GM13977 (cell line): ENCODE measurements around the gene HTR4.

Experiments used
- DNase-seq: peaks from one replicate; pipeline ENCODE4 v3.0.0; 2012; ENCODE audit warnings: low spot score
- in situ Hi-C: fragments of 300-500 bp; cut with MboI; formaldehyde crosslinking; loops from one replicate; pipeline ENCODE4 v1.12.0; 2022; ENCODE audit warnings: low sequenced_read_pairs, low pct_unique_long_range_greater_than_20kb, mixed read lengths, inconsistent platforms; ENCODE audit not compliant: unreplicated experiment
- TF ChIP-seq, protein P1 (sequence below): IDR thresholded peaks from 2 replicates; pipeline ENCODE4 v1.5.1; 2012; ENCODE audit warnings: mild to moderate bottlenecking, control low read depth; ENCODE audit not compliant: insufficient read depth; ENCODE audit errors: extremely low read depth, missing control alignments

HTR4 gene

DNA sequence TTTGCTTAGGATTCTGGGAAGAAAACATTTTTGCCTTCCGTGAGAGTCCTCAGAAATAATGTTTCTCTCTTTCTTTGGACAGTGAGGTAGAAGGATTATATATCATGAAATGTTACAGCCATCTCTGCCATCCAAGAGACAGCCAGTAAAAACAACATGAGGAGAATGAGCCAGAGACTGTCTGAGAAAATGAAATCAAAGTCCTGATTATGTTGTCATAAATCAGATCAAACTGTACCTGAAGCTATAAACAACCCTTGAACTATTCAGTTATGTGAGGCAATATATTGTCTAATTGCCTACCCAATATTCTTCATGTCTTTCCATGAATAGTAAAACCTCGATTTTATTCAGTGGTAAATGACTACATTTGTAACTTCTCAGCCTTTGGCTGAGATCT is 9.2 kb upstream of the HTR4 start:
- in situ Hi-C loops: no loop called here
- DNase-seq: no peak
- TF ChIP-seq, protein P1, sequence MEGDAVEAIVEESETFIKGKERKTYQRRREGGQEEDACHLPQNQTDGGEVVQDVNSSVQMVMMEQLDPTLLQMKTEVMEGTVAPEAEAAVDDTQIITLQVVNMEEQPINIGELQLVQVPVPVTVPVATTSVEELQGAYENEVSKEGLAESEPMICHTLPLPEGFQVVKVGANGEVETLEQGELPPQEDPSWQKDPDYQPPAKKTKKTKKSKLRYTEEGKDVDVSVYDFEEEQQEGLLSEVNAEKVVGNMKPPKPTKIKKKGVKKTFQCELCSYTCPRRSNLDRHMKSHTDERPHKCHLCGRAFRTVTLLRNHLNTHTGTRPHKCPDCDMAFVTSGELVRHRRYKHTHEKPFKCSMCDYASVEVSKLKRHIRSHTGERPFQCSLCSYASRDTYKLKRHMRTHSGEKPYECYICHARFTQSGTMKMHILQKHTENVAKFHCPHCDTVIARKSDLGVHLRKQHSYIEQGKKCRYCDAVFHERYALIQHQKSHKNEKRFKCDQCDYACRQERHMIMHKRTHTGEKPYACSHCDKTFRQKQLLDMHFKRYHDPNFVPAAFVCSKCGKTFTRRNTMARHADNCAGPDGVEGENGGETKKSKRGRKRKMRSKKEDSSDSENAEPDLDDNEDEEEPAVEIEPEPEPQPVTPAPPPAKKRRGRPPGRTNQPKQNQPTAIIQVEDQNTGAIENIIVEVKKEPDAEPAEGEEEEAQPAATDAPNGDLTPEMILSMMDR: no peak

DNA sequence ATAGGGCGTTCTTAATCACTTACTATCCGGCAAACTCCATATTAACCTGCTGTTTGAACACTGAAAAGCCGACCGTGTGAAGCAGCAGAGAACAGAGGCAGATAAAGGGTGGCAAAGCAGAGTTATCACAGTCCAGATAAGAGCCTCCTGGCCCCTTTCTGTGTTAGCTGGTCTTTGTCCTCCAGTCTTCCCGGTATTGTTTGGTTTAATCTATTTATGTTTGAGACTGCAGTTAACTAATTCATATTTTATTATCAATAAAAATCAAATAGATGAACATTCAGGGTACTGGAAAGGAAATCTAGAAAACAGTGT is 6.0 kb upstream of the HTR4 start:
- in situ Hi-C loops: no loop called here
- no peak for DNase-seq
- TF ChIP-seq, protein P1: no peak

DNA sequence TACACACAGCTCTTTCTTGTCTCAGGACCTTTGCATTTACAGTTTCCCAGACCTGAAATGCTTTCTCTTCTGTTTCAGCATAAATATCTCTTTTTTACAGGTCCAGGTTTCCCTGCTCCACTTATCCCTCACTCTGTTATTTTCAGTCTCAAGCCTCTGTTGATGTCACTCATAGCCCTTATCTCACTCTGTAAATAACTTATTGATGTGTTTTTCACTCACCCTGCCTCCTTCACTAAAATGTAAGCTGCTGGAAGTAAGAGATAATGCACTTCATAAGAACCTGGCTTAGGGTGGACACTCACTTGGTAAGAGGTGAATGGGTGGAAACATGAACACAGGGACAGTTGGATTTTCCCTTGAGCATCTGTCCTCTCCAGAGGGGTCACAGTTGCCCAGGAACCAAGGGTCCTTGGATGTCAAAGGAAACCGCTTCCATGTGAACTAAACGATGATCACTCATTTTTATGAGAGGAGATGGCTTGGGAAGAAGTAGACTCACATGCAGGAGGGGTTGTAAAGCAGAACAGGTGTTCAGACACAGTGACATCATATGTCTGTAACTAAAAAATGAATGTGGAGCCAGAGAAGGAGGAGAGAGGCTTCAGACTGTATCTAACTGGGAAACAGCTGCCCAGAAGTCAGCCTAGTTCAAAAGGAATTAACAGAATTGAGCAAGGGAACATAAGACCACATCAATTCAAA is 5.5 kb upstream of the HTR4 start:
- in situ Hi-C loops: no loop called here
- DNase-seq: no peak
- TF ChIP-seq, protein P1: no peak

DNA sequence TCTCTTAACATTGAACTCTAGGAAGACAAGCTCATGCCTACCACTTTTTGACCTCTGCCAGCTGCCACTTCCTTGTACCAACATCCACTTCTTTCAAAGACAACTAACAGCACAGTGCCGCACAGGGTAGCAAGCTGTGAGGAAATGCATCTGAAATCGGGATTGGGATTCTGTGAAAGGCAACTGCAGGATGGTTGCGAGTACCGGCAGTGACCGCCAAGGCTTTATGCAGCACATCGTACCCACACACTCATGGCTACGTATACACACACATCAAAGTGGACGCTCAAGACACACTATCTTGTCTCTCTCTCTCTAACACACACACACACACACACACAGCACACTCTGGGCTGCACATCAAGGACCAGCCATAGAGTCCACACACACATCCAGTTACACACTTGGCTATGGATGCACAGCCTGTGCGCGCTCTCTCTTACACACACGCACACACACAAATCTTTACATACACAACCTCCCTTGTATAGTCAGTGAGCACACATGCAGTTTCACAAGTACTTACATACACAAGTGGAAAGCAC is 964 bp downstream of the HTR4 start:
- in situ Hi-C loops: no loop called here
- DNase-seq: no peak
- TF ChIP-seq, protein P1: no peak

DNA sequence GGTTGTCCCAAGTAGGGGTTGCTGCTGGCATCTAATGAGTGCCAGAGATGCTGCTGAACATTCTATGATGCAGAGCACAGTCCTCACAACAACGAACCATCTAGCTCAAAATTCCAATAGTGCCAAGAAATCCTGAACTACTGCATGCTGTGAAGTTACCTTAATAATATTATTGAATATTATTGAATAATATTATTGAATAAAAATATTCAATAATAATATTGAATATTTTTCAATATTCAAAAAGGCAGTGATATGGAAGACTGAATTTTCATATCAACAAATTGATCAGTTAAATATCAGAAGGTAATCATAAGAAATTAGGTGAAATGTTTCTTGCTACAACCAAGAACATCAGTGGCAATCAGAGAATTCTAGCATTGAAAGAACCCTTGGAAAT is 2.8 kb downstream of the HTR4 start:
- in situ Hi-C loops: no loop called here
- DNase-seq: no peak
- TF ChIP-seq, protein P1: no peak

DNA sequence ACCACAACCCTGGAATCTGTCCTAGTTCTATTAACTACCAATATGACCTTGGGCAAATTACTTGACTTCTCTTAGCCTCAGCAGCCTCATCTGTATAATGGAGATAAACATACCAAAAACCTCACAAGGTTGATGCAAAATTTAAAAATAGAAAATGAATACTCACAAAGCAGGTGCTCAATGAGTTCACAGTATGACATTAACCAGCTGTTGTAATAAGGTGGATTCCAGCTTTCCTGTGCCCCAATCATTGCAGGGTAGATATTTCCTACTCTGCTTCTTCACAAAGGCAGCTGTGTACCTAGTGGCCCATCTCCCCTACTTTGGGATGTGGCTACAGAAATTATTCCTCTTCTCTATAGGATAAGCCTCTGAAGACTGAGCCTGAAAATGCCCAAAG is 8.8 kb downstream of the HTR4 start:
- TF ChIP-seq, protein P1: no peak
- in situ Hi-C loops: no loop called here
- no peak for DNase-seq
